Retinal pigment epithelial cell (primary cell): ENCODE measurements around the gene MAGEF1.

Experiments
- DNase-seq: peaks from one replicate; pipeline ENCODE4 v3.0.0-alpha.2; 2010; ENCODE audit warnings: low read depth
- H3K4me3 ChIP-seq: 2 replicates; pipeline ENCODE4 v1.5.1; 2011; ENCODE audit warnings: mild to moderate bottlenecking, low read length, control low read depth, moderate library complexity
- CTCF ChIP-seq: conservative IDR thresholded peaks from 2 replicates; pipeline ENCODE4 v1.5.1; 2011; ENCODE audit warnings: low read depth, low read length, control low read depth, inconsistent platforms

Gene MAGEF1

GRCh38 chr3:184685646-184686045 lies 26.2 kb downstream of the MAGEF1 start:
- no peak for TF ChIP-seq CTCF
- DNase-seq, result peak; percentile 20
- no peak overlapping the region for H3K4me3 ChIP-seq

GRCh38 chr3:184685055-184685454 lies 26.8 kb downstream of the MAGEF1 start:
- no peak for DNase-seq
- TF ChIP-seq CTCF, result no peak
- no peak overlapping the region for H3K4me3 ChIP-seq

GRCh38 chr3:184683900-184684560 lies 27.8 kb downstream of the MAGEF1 start:
- H3K4me3 ChIP-seq, result no peak overlapping the region
- no peak for TF ChIP-seq CTCF
- DNase-seq, result no peak

- no peak for TF ChIP-seq CTCF
- H3K4me3 ChIP-seq, result no peak overlapping the region
- no peak for DNase-seq
Measured at GRCh38 chr3:184683234-184683633, 28.6 kb downstream of the MAGEF1 start.

- no peak for DNase-seq
- TF ChIP-seq CTCF, result no peak
- no peak overlapping the region for H3K4me3 ChIP-seq
Measured at GRCh38 chr3:184682671-184683070, 29.2 kb downstream of the MAGEF1 start.

- DNase-seq, result no peak
- H3K4me3 ChIP-seq, result no peak overlapping the region
- no peak for TF ChIP-seq CTCF
Measured at GRCh38 chr3:184680385-184681345, 31.2 kb downstream of the MAGEF1 start.
